GM20431 (cell line): ENCODE results near the gene ENO4.

Source experiments
- in situ Hi-C: fragments of 300-500 bp; cut with MseI, MboI; formaldehyde crosslinking; loops from one replicate; pipeline ENCODE4 v1.15.0; 2020; ENCODE audit warnings: low sequenced_read_pairs; ENCODE audit not compliant: unreplicated experiment

ENO4 gene

GRCh38 chr10:116861796-116862195 is 12.5 kb downstream of the ENO4 start:
- in situ Hi-C loops, result no loop called here

GRCh38 chr10:116864436-116864835 is 15.1 kb downstream of the ENO4 start:
- in situ Hi-C loops, result no loop called here

GRCh38 chr10:116866066-116866465 is 16.8 kb downstream of the ENO4 start:
- in situ Hi-C loops, result no loop called here

GRCh38 chr10:116866987-116867595 is 17.8 kb downstream of the ENO4 start:
- in situ Hi-C loops, result no loop called here

- in situ Hi-C loops, result no loop called here
These were observed 18.9 kb downstream of the ENO4 start for GRCh38 chr10:116868198-116868676.

- in situ Hi-C loops, result no loop called here
These were observed 19.4 kb downstream of the ENO4 start for GRCh38 chr10:116868722-116869121.

- in situ Hi-C loops, result no loop called here
These were observed 21.6 kb downstream of the ENO4 start for GRCh38 chr10:116870949-116871348.

- in situ Hi-C loops, result no loop called here
These were observed 23.8 kb downstream of the ENO4 start for GRCh38 chr10:116873134-116873533.

- in situ Hi-C loops, result no loop called here
These were observed 26.6 kb downstream of the ENO4 start for GRCh38 chr10:116875897-116876296.

- in situ Hi-C loops, result no loop called here
These were observed 28.1 kb downstream of the ENO4 start for GRCh38 chr10:116877391-116877790.

- in situ Hi-C loops, result no loop called here
These were observed 28.8 kb downstream of the ENO4 start for GRCh38 chr10:116878123-116878522.

GRCh38 chr10:116879817-116880216 is 30.5 kb downstream of the ENO4 start:
- in situ Hi-C loops, result no loop called here

- in situ Hi-C loops, result no loop called here
These were observed 31.6 kb downstream of the ENO4 start for GRCh38 chr10:116880716-116881482.

GRCh38 chr10:116882639-116883038 is 33.3 kb downstream of the ENO4 start:
- in situ Hi-C loops, result no loop called here

GRCh38 chr10:116886772-116887171 is 37.5 kb downstream of the ENO4 start:
- in situ Hi-C loops, result no loop called here

GRCh38 chr10:116888380-116889055 is 39.2 kb downstream of the ENO4 start:
- in situ Hi-C loops, result no loop called here

- in situ Hi-C loops, result no loop called here
These were observed 39.8 kb downstream of the ENO4 start for GRCh38 chr10:116889066-116889465.

- in situ Hi-C loops, result no loop called here
These were observed 41.9 kb downstream of the ENO4 start for GRCh38 chr10:116891208-116891607.

GRCh38 chr10:116892907-116893685 is 43.8 kb downstream of the ENO4 start:
- in situ Hi-C loops, result no loop called here

- in situ Hi-C loops, result no loop called here
These were observed 44.4 kb downstream of the ENO4 start for GRCh38 chr10:116893686-116894037.
